Measurements from ENCODE around the gene AP1S3.

- no peak for TF ChIP-seq RARB (CRISPR knock-in tag; IDR thresholded peaks at IDR 0.05)
- no peak for TF ChIP-seq SNAI2 (CRISPR knock-in tag; IDR thresholded peaks at IDR 0.05)
- TF ChIP-seq ZFP3 (CRISPR knock-in tag; IDR thresholded peaks at IDR 0.05) = no peak
- no peak for TF ChIP-seq CSRNP3 (CRISPR knock-in tag; IDR thresholded peaks at IDR 0.05)
- no peak for TF ChIP-seq ZNF8 (CRISPR knock-in tag; IDR thresholded peaks at IDR 0.05)
- TF ChIP-seq TOX (CRISPR knock-in tag; IDR thresholded peaks at IDR 0.05; ENCODE audit: borderline replicate concordance) = no peak
- TF ChIP-seq ZNF565 (CRISPR knock-in tag; conservative IDR thresholded peaks at IDR 0.05; ENCODE audit: low read depth) = no peak
- TF ChIP-seq PATZ1 (CRISPR knock-in tag; IDR thresholded peaks at IDR 0.05; ENCODE audit: borderline replicate concordance) = no peak
- no peak for TF ChIP-seq ZNF70 (CRISPR knock-in tag; IDR thresholded peaks at IDR 0.05)
- no peak for TF ChIP-seq ARNTL (CRISPR knock-in tag; IDR thresholded peaks at IDR 0.05; ENCODE audit: borderline replicate concordance, low read depth)
- no peak for TF ChIP-seq ZFP30 (CRISPR knock-in tag; IDR thresholded peaks at IDR 0.05)
- TF ChIP-seq BACH2 (CRISPR knock-in tag; IDR thresholded peaks at IDR 0.05; ENCODE audit: borderline replicate concordance) = no peak
Measured at GRCh38 chr2:223886726-223887125, 49.3 kb upstream of the AP1S3 start.

Data from SK-N-SH treated with all-trans-retinoic acid at 6 μM for 48 hours (cell line).